ENCODE measurements around the gene PPP1R27.

- TF ChIP-seq YY1 (IDR thresholded peaks at IDR 0.05; ENCODE audit: insufficient read depth, insufficient read length) (no peak), ZNF274 (IDR thresholded peaks at IDR 0.05; ENCODE audit: low read depth, low read length) (no peak)
Measured at GRCh38 chr17:81877569-81877968, 42.7 kb upstream of the PPP1R27 start.

All from NT2/D1 (cell line).